ENCODE data around the gene GTF3A. TPM values are rescaled to one million over a fixed set of nuclear protein-coding genes. Genes with fewer than 3 reads are reported as not detected.

GTF3A gene
- total and polyA plus RNA-seq, 9 of the 15 experiments (the other 6 are each of a cell fraction or from before 2014, with no cell fraction given): 47.5 to 303 (median 174) TPM

DNA sequence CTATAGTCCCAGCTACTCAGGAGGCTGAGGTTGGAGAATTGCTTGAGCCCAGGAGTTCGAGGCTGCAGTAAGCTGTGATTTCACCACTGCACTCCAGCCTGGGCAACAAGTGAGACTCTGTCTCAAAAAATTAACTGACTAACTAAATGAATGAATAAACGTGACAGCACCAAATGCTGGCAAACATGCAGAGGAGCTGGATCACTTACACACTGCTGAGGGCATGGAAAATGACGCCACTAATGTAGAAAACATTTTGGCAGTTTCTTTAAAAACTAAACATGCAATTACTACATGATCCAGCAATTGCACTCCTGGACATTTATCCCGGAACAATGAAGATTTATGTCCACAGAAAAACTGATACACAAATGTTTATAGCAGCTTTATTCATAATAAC, 31.3 kb upstream of the GTF3A start (continued):
- TF ChIP-seq ZNF134 (CRISPR knock-in tag; conservative IDR thresholded peaks at IDR 0.05) (no peak), ZNF551 (CRISPR knock-in tag; IDR thresholded peaks at IDR 0.05) (no peak), ELF2 (CRISPR knock-in tag; IDR thresholded peaks at IDR 0.05) (no peak), SNIP1 (IDR thresholded peaks at IDR 0.05; ENCODE audit: low read depth) (no peak)

DNA sequence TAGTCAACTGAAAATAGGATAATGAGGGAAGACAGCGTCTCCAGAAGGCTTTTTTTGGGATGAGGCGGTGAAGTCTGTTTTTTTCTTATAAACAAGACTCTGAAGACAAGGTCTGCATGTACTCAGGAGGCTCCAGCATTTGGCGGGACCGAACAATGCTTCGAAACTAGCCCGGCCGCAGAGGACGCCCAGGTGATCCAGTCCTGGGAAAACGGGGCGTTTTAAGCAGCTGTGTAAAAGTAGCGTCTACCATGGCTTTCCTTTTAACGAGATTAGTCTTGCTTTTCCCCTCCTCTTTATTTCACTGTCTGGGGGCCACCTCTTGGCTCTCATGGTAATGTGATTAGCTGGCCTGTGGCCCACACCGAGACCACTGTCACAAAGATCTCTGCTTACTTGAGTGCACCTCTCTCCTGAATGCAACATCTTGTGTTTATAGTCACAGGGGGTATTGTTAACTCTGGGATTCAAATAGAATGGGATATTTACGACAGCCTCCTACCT, 29.4 kb upstream of the GTF3A start:
- Histone ChIP-seq H3K79me2 (ENCODE audit: control insufficient read depth, insufficient read depth, low read length) (no peaks in the 10 kb centered on the region), H2AFZ (ENCODE audit: low read depth, low read length) (no peak overlapping the region), H3K4me1 (replicated peaks in 1 of 2; ENCODE audit: control insufficient read depth in 2 of 2, insufficient read depth in 2 of 2, low read length in 2 of 2) (no peaks in the 10 kb centered on the region), H3K36me3 (ENCODE audit: control insufficient read depth, insufficient read depth, low read length) (no peaks in the 10 kb centered on the region), H3K4me3 (no peak overlapping the region), H3K9ac (ENCODE audit: insufficient read depth in 1 of 2, low read depth in 2 of 2, low read length in 2 of 2) (no peak overlapping the region), H3K9me3 (replicated peaks; ENCODE audit: control insufficient read depth, insufficient read depth, low read depth, low read length) (no peaks in the 10 kb centered on the region), H4K20me1 (replicated peaks; ENCODE audit: control insufficient read depth, insufficient read depth, low read length) (no peaks in the 10 kb centered on the region), H3K9me1 (ENCODE audit: control insufficient read depth, insufficient read depth, low read length) (no peaks in the 10 kb centered on the region), H3K27me3 (ENCODE audit: control insufficient read depth in 2 of 2, insufficient read depth in 2 of 2, low read length in 2 of 2) (peaks cover 8 to 16% of the 10 kb centered on the region in 2 experiments; a peak in 4 of 5 replicates), H3K27ac (ENCODE audit: extremely low read depth, low read depth, low read length) (no peak overlapping the region), H3K4me2 (ENCODE audit: insufficient read depth, low read length) (no peak overlapping the region)
- WGBS (ENCODE audit: insufficient coverage, low coverage, missing lambda C conversion rate): 2% methylated on average over 14 of the region's 14 CpGs
- ATAC-seq (no peak), DNase-seq (ENCODE audit: extremely low read depth in 1 of 4, low spot score in 3 of 4) (no peak), FAIRE-seq (no peak)
- BruUV-seq (replicated peaks): no TSS peak
- ChIA-PET POLR2A (no interaction called here), CTCF (ENCODE audit: low intra/inter-chr PET ratio) (no interaction called here)
- in situ Hi-C loops (cut with MboI): no loop called here
- intact Hi-C loops (cut with micrococcal nuclease): no loop called here
- TF ChIP-seq, protein P1, sequence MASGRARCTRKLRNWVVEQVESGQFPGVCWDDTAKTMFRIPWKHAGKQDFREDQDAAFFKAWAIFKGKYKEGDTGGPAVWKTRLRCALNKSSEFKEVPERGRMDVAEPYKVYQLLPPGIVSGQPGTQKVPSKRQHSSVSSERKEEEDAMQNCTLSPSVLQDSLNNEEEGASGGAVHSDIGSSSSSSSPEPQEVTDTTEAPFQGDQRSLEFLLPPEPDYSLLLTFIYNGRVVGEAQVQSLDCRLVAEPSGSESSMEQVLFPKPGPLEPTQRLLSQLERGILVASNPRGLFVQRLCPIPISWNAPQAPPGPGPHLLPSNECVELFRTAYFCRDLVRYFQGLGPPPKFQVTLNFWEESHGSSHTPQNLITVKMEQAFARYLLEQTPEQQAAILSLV (tag; IDR thresholded peaks at IDR 0.05): no peak
- TF ChIP-seq SP2 (IDR thresholded peaks at IDR 0.05; ENCODE audit: extremely low read depth, low read depth, low read length, poor library complexity, severe bottlenecking) (no peak), CBX5 (IDR thresholded peaks at IDR 0.05; ENCODE audit: borderline replicate concordance, low read depth) (no peak), KDM5B (IDR thresholded peaks at IDR 0.05; ENCODE audit: insufficient replicate concordance, low read depth, low read length) (no peak), SRSF7 (optimal IDR thresholded peaks at IDR 0.05; ENCODE audit: low read depth, low read length) (no peak), PTRF (tag; IDR thresholded peaks at IDR 0.05) (no peak), ZNF282 (CRISPR knock-in tag; IDR thresholded peaks at IDR 0.05) (no peak), HEY1 (CRISPR knock-in tag; IDR thresholded peaks at IDR 0.05; ENCODE audit: borderline replicate concordance) (no peak), IFI16 (CRISPR knock-in tag; IDR thresholded peaks at IDR 0.05) (no peak), ZNF224 (CRISPR knock-in tag; IDR thresholded peaks at IDR 0.05) (no peak), NFXL1 (CRISPR knock-in tag; IDR thresholded peaks at IDR 0.05) (no peak), FOXK2 (conservative IDR thresholded peaks at IDR 0.05 in 1 of 2, IDR thresholded peaks at IDR 0.05 in 1 of 2; ENCODE audit: low read depth in 2 of 2) (no peak)
- TF ChIP-seq, protein P2, sequence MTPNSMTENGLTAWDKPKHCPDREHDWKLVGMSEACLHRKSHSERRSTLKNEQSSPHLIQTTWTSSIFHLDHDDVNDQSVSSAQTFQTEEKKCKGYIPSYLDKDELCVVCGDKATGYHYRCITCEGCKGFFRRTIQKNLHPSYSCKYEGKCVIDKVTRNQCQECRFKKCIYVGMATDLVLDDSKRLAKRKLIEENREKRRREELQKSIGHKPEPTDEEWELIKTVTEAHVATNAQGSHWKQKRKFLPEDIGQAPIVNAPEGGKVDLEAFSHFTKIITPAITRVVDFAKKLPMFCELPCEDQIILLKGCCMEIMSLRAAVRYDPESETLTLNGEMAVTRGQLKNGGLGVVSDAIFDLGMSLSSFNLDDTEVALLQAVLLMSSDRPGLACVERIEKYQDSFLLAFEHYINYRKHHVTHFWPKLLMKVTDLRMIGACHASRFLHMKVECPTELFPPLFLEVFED (CRISPR knock-in tag; conservative IDR thresholded peaks at IDR 0.05): no peak
- TF ChIP-seq, protein P3, sequence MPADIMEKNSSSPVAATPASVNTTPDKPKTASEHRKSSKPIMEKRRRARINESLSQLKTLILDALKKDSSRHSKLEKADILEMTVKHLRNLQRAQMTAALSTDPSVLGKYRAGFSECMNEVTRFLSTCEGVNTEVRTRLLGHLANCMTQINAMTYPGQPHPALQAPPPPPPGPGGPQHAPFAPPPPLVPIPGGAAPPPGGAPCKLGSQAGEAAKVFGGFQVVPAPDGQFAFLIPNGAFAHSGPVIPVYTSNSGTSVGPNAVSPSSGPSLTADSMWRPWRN (IDR thresholded peaks at IDR 0.05; ENCODE audit: low read depth): no peak
- TF ChIP-seq, protein P4, sequence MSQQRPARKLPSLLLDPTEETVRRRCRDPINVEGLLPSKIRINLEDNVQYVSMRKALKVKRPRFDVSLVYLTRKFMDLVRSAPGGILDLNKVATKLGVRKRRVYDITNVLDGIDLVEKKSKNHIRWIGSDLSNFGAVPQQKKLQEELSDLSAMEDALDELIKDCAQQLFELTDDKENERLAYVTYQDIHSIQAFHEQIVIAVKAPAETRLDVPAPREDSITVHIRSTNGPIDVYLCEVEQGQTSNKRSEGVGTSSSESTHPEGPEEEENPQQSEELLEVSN (IDR thresholded peaks at IDR 0.05; ENCODE audit: borderline replicate concordance in 1 of 2, extremely low read depth in 1 of 2, insufficient read depth in 1 of 2, insufficient read length in 1 of 2, low read depth in 1 of 2, low read length in 1 of 2, poor library complexity in 1 of 2, severe bottlenecking in 1 of 2): no peak

Measured in K562 (cell line).